Left renal cortex interstitium (tissue), 4 donors: ENCODE results near the gene FHDC1. TPM values are rescaled to one million over a fixed set of nuclear protein-coding genes. Genes with fewer than 3 reads are reported as not detected.

Source experiments
- DNase-seq, 4 donors: peaks; one replicate each; pipeline ENCODE4 v3.0.0-alpha.2; 2013; ENCODE audit warnings: low read depth in 4 of 4, low spot score in 2 of 4, missing footprints in 1 of 4
- polyA plus RNA-seq, 4 donors: library from polyadenylated mRNA; unstranded; fragments of 120-200 nt; gene quantifications; one replicate each; pipeline ENCODE4 v1.2.1, GENCODE V29; 2013; ENCODE audit not compliant: insufficient read length in 4 of 4

The FHDC1 gene
- polyA plus RNA-seq, 4 donors = 4.1 to 4.8 (median 4.5) TPM

DNA sequence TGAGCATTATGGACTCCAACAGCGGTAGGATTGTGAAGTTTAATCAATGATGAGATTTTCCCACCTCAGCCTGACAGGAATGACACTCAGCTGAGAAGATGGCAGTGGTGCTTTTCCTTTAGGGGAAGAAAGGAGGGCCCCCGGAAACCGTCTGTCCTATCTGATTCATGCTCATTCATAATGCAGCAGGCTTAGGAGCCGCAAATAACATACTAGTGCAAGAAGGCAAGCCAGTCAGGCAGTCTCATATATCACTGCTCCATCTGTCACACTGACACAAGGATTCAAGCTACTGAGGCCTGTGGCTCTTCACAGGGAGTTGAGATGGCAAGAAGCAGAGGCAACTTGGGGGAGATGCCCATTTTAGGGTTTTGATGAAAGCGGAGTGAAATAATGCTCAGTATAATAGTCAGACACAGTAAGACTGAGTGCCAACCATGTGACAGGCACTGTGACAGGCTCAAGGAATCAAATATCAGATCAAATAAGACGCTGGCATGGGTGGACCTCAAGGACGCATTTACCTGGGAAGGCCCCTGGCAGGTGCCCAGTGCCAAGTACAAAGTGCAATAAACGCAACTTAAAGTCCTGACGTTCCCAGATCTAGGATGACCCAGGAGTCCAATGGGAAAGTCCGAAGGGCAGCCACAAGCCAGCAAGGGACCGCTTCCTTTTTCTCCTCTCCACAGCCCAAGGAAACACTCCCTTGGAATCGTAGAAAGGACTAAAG lies 63.4 kb downstream of the FHDC1 start:
- DNase-seq = no peak

DNA sequence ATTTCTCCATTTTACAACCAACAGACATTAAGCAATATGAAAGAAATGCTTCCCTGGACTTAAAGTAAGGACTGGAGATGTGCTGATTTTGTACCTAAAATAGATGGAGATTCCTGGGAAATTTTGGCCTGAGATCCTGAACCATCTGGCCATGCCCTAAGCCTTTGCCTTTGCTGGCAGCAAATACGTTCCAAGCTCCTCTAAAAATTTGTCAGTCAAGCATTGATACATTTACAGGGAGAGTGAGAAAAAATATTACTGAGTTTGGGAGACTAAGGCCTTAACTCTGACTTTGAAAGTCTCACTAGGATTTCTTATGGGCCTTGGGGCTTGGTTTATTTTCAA lies 63.9 kb downstream of the FHDC1 start:
- no peak for DNase-seq

GRCh38 chr4:153001626-153002025 lies 65.5 kb downstream of the FHDC1 start:
- no peak for DNase-seq

GRCh38 chr4:153002110-153002509 lies 66.0 kb downstream of the FHDC1 start:
- no peak for DNase-seq

GRCh38 chr4:153004081-153004850 lies 68.1 kb downstream of the FHDC1 start:
- no peak for DNase-seq

DNA sequence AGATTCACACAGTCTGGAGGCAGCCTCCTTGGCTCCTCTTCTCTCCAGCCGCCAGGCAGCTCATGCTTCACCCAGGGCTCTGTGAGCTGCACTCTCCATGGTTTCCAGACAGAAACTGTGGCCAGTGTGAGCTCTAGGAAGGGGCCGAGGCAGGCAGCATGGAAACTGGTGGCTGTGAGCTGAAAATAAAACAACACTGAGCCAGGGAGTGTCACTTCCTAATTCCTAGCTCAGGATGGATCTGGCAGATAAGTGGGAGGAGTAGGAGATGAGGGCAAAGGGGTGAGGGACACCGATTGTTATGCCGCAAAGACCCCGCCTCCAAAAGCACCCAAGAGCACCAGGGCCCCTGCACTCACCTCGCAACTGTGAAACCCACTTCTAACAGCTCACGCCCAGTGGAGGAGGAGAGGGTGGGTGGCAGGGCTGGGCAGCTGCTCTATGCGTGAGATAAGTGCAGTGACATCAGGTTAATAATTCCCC lies 69.8 kb downstream of the FHDC1 start:
- no peak for DNase-seq

GRCh38 chr4:153008578-153009199 lies 72.6 kb downstream of the FHDC1 start:
- DNase-seq = no peak

GRCh38 chr4:153010146-153010545 lies 74.0 kb downstream of the FHDC1 start:
- DNase-seq = no peak

GRCh38 chr4:153013202-153013977 lies 77.3 kb downstream of the FHDC1 start:
- DNase-seq = no peak

- DNase-seq = no peak
Measured at GRCh38 chr4:153014460-153014859, 78.3 kb downstream of the FHDC1 start.

GRCh38 chr4:153016592-153016991 lies 80.5 kb downstream of the FHDC1 start:
- no peak for DNase-seq

DNA sequence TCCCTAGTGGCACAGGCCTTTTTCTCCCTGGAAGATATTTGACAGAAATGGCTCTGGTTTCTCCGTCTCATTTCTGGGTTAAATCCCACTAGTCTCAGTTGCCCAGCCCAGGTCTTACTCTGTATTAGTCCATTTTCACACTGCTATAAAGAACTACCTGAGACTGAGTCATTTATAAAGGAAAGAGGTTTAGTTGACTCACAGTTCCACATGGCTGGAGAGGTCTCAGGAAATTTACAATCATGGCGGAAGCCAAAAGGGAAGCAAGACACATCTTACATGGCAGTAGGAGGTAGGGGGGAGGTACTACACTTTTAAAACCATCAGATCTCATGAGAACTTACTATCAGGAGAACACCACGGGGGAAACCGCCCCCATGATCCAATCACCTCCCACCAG lies 81.9 kb downstream of the FHDC1 start:
- no peak for DNase-seq

GRCh38 chr4:153018684-153019083 lies 82.6 kb downstream of the FHDC1 start:
- DNase-seq = no peak

GRCh38 chr4:153019906-153020305 lies 83.8 kb downstream of the FHDC1 start:
- DNase-seq = no peak

- no peak for DNase-seq
Measured at GRCh38 chr4:153020457-153020856, 84.3 kb downstream of the FHDC1 start.

DNA sequence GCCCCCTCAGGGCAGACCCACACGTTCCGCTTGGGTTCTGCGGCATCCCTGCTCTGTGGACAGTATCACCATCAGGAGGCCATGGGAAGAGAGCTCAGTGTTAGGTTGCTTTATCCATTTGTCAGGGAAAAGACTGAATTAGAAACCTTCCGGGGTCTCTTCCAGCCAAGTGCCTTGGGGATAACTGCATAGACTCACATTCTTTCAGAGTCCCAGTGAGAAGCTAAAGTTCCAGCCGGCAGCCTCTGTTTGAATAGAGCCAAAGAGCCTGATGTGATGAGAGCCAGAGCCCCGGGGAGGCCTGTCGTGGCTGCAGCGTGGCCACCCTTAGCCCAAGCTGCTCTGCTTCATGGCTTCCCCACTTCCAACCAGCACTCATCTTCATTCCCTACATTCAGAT lies 85.2 kb downstream of the FHDC1 start:
- no peak for DNase-seq

GRCh38 chr4:153022241-153022715 lies 86.2 kb downstream of the FHDC1 start:
- no peak for DNase-seq

GRCh38 chr4:153023139-153023538 lies 87.0 kb downstream of the FHDC1 start:
- DNase-seq = no peak

DNA sequence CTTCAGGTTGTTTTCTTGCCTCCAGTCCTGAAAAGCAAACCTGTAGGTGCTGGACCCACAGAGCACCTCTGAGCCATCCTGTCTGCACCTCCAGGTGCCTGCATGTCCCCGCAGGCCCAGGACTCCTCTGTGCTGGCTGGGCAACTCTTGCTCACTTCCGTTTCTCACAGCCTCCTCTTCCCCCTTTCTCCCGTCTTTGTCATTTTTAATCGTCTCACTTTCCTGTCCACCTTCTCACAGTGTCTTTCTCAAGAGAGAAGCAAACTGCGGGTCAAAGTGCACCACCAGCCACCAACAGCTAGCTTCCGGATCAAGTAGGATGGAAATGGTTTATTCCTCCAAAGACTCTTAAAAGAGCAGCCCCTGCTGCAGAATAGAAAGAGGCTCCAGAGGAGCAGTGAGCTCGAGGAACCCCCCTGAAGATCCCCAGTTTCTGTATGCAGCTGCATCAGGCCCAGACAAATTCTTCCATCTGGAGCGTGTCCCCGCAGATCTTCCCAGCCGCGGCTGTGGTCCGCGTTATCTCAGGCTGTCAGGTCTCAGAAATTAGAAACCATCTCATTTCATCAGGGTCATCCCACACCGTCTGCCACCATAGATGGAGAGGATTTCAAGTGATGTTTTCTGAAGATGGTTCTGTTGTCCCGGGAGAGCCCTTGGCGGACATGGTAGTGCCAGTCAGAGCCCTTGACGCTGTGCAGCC lies 87.7 kb downstream of the FHDC1 start:
- DNase-seq = no peak

DNA sequence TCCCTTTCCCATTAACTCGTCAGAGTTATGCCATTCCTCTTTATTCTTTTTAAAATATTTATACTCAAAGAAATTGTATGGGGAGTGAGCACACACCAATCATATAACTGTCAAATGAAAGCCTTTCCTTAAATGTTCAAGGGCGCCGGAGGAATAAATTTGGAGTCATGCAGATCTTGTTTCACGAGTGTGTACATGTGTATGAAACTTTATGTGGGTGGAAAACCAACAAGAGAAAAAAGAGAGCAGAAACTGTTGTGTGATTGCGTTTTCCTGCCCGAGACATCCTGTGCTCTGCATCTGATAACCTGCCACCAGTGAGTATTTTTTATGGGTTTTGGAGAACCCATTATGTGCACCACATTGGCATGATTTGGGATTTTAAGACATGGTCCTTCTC lies 88.3 kb downstream of the FHDC1 start:
- DNase-seq = no peak
